GM19467 (cell line): ENCODE data around the gene ANKS3.

ENCODE experiments used
- ATAC-seq: cut with Tn5 transposase; IDR thresholded peaks from one replicate; pipeline ENCODE4 v1.9.1; 2021; ENCODE audit warnings: mild to moderate bottlenecking, moderate library complexity; ENCODE audit not compliant: unreplicated experiment

ANKS3 gene

GRCh38 chr16:4697848-4698291, 36.2 kb downstream of the ANKS3 start:
- no peak for ATAC-seq

GRCh38 chr16:4696905-4697847, 36.9 kb downstream of the ANKS3 start:
- no peak for ATAC-seq

GRCh38 chr16:4696172-4696904, 37.7 kb downstream of the ANKS3 start:
- no peak for ATAC-seq

- no peak for ATAC-seq
Observed at GRCh38 chr16:4695473-4696171, 38.4 kb downstream of the ANKS3 start.

GRCh38 chr16:4694642-4695451, 39.2 kb downstream of the ANKS3 start:
- ATAC-seq = no peak

GRCh38 chr16:4693956-4694641, 40.0 kb downstream of the ANKS3 start:
- ATAC-seq = no peak

GRCh38 chr16:4693296-4693955, 40.6 kb downstream of the ANKS3 start, which contains the start of gene NUDT16L1:
Gene NUDT16L1, plus strand, starts transcription at chr16:4693562. Its CDS starts 165 bp downstream, at chr16:4693727.
- ATAC-seq = peak; percentile 91

GRCh38 chr16:4692460-4693295, 41.4 kb downstream of the ANKS3 start:
- peak; percentile 19 for ATAC-seq

- ATAC-seq = no peak
Observed at GRCh38 chr16:4691666-4692412, 42.2 kb downstream of the ANKS3 start.

GRCh38 chr16:4690946-4691665, 43.0 kb downstream of the ANKS3 start:
- ATAC-seq = no peak

- ATAC-seq = no peak
Observed at GRCh38 chr16:4689864-4690704, 44.0 kb downstream of the ANKS3 start.

GRCh38 chr16:4689091-4689671, 44.9 kb downstream of the ANKS3 start:
- ATAC-seq = no peak

GRCh38 chr16:4688674-4689045, 45.4 kb downstream of the ANKS3 start:
- no peak for ATAC-seq

- ATAC-seq = no peak
Observed at GRCh38 chr16:4687946-4688673, 46.0 kb downstream of the ANKS3 start.

GRCh38 chr16:4687416-4687815, 46.7 kb downstream of the ANKS3 start:
- no peak for ATAC-seq
